Measurements from ENCODE around the gene ANKRD33B.

- TF ChIP-seq, protein P1, sequence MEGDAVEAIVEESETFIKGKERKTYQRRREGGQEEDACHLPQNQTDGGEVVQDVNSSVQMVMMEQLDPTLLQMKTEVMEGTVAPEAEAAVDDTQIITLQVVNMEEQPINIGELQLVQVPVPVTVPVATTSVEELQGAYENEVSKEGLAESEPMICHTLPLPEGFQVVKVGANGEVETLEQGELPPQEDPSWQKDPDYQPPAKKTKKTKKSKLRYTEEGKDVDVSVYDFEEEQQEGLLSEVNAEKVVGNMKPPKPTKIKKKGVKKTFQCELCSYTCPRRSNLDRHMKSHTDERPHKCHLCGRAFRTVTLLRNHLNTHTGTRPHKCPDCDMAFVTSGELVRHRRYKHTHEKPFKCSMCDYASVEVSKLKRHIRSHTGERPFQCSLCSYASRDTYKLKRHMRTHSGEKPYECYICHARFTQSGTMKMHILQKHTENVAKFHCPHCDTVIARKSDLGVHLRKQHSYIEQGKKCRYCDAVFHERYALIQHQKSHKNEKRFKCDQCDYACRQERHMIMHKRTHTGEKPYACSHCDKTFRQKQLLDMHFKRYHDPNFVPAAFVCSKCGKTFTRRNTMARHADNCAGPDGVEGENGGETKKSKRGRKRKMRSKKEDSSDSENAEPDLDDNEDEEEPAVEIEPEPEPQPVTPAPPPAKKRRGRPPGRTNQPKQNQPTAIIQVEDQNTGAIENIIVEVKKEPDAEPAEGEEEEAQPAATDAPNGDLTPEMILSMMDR (IDR thresholded peaks at IDR 0.05; ENCODE audit: borderline replicate concordance, extremely low read depth, low read length, poor library complexity, severe bottlenecking), result no peak
- TF ChIP-seq EZH2 (IDR thresholded peaks at IDR 0.05; ENCODE audit: borderline replicate concordance, low read depth, low read length, severe bottlenecking), result no peak
Observed at GRCh38 chr5:10599862-10600284, 36.0 kb downstream of the ANKRD33B start.

Data from DND-41 (cell line).